DND-41 (cell line): Measurements from ENCODE around the gene SMC3.
"Not testable (repeated sequence)": the region's sequence is repeated elsewhere in the genome, so short reads cannot be mapped to it uniquely, and the experiment has no call there.

Experiments
- EZH2 ChIP-seq: IDR thresholded peaks from 3 replicates; pipeline ENCODE4 v1.6.1; 2012; ENCODE audit warnings: borderline replicate concordance, low read depth, mild to moderate bottlenecking, moderate library complexity, low read length, inconsistent platforms; ENCODE audit not compliant: severe bottlenecking
- TF ChIP-seq, protein P1 (sequence below): IDR thresholded peaks from 2 replicates; pipeline ENCODE4 v1.5.1; 2012; ENCODE audit warnings: borderline replicate concordance, low read length, moderate library complexity, mild to moderate bottlenecking; ENCODE audit not compliant: poor library complexity, severe bottlenecking; ENCODE audit errors: extremely low read depth

DNA sequence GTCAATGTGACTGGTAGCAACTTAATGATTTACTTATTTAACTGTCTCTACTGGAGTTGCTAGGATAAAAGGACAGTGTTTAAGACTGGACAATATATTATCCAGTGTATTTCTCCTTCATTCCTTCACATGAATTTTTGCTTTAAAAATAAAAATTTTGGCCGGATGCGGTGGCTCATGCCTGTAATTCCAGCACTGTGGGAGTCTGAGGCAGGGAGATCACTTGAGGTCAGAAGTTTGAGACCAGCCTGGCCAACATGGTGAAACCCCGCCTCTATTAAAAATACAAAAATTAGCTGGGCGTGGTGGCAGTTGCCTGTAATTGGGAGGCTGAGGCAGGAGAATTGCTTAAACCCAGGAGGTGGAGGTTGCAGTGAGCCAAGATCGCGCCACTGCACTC lies 71.6 kb downstream of the SMC3 start:
- TF ChIP-seq, protein P1, sequence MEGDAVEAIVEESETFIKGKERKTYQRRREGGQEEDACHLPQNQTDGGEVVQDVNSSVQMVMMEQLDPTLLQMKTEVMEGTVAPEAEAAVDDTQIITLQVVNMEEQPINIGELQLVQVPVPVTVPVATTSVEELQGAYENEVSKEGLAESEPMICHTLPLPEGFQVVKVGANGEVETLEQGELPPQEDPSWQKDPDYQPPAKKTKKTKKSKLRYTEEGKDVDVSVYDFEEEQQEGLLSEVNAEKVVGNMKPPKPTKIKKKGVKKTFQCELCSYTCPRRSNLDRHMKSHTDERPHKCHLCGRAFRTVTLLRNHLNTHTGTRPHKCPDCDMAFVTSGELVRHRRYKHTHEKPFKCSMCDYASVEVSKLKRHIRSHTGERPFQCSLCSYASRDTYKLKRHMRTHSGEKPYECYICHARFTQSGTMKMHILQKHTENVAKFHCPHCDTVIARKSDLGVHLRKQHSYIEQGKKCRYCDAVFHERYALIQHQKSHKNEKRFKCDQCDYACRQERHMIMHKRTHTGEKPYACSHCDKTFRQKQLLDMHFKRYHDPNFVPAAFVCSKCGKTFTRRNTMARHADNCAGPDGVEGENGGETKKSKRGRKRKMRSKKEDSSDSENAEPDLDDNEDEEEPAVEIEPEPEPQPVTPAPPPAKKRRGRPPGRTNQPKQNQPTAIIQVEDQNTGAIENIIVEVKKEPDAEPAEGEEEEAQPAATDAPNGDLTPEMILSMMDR: not testable (repeated sequence)
- not testable (repeated sequence) for TF ChIP-seq EZH2
